Measurements from ENCODE around the gene SERPINA4. TPM values are rescaled to one million over a fixed set of nuclear protein-coding genes. Genes with fewer than 3 reads are reported as not detected.

Gene SERPINA4
- total RNA-seq, 4 donors from 2014 or later = not detected

DNA sequence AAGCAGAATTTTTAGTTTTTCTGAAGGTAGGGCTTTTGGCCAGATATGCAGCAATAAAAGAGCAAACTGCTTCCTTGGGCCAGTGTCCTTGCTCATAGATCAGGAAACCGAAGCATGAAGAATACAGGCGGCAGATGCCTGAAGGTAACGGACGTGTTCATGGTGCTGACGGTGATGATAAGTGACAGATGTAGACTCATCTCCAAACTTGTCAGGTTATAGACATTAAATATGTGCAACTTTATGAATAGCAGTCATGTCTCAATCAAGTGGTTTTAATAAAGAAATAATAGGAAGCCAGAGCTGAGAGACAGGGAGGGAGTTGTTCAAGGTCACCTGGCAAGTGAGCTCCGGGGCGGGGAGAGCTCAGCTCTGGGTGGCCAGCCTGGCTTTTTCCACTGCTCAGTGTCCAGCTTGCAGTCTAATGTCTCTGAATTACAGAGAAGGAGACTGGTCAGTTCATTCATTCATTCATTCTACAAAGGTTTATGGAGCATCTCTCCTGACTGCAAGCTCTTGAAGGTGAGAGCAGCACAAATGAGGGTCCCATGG is 21.0 kb downstream of the SERPINA4 start:
- no peak for DNase-seq
- H3K4me1 ChIP-seq = no peaks in the 10 kb centered on the region
- no peak overlapping the region for H3K27ac ChIP-seq
- no peaks in the 10 kb centered on the region for H3K36me3 ChIP-seq
- TF ChIP-seq POLR2A (IDR thresholded peaks at IDR 0.05) (no peak), EP300 (IDR thresholded peaks at IDR 0.05; ENCODE audit: low read depth) (no peak), POLR2AphosphoS5 (IDR thresholded peaks at IDR 0.05) (no peak)
- TF ChIP-seq, protein P1, sequence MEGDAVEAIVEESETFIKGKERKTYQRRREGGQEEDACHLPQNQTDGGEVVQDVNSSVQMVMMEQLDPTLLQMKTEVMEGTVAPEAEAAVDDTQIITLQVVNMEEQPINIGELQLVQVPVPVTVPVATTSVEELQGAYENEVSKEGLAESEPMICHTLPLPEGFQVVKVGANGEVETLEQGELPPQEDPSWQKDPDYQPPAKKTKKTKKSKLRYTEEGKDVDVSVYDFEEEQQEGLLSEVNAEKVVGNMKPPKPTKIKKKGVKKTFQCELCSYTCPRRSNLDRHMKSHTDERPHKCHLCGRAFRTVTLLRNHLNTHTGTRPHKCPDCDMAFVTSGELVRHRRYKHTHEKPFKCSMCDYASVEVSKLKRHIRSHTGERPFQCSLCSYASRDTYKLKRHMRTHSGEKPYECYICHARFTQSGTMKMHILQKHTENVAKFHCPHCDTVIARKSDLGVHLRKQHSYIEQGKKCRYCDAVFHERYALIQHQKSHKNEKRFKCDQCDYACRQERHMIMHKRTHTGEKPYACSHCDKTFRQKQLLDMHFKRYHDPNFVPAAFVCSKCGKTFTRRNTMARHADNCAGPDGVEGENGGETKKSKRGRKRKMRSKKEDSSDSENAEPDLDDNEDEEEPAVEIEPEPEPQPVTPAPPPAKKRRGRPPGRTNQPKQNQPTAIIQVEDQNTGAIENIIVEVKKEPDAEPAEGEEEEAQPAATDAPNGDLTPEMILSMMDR (IDR thresholded peaks at IDR 0.05) = no peak
- in situ Hi-C loops (cut with MboI; ENCODE audit: low pct_ligation_motif_present in 1 of 4, low pct_unique_long_range_greater_than_20kb in 1 of 4, low sequenced_read_pairs in 3 of 4) = no loop called here
- no peak overlapping the region for H3K4me3 ChIP-seq
- H3K27me3 ChIP-seq = no peaks in the 10 kb centered on the region
- WGBS, 2 donors (ENCODE audit: low coverage in 1 of 2) = 83% methylated on average over 5 to 7 of the region's 7 CpGs
- no peaks in the 10 kb centered on the region for H3K9me3 ChIP-seq
- intact Hi-C loops (cut with DNase I; ENCODE audit: low total_unique reads) = no loop called here

DNA sequence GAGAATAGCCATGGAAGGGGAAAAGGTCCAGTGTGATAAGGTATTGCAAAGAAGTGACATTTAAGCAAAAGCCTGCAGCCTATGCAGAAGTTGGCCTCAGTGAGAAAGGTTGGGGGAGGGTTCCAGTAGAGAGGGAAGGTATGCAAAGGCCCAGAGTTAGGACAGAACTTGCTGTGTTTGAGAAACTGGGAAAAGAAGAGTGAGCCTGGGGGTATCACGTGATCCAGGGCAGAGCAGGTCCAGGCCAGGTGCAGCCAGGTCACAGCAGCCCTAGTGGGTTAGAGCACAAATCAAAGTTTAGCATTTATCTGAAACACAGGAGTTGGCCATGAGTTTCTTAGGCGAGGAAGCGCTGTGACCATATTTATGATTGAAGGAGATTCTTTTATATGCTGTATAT is 21.6 kb downstream of the SERPINA4 start:
- no peak for TF ChIP-seq POLR2A (IDR thresholded peaks at IDR 0.05)
- no peak for TF ChIP-seq POLR2AphosphoS5 (IDR thresholded peaks at IDR 0.05)
- TF ChIP-seq, protein P1 (IDR thresholded peaks at IDR 0.05) = no peak
- TF ChIP-seq EP300 (IDR thresholded peaks at IDR 0.05; ENCODE audit: low read depth) = no peak
- no peaks in the 10 kb centered on the region for H3K27me3 ChIP-seq
- no peaks in the 10 kb centered on the region for H3K36me3 ChIP-seq
- WGBS, 2 donors (ENCODE audit: low coverage in 1 of 2) = 98% methylated on average over 3 of the region's 3 CpGs; no CpG with 5 or more reads in 1 of the 2 donors
- in situ Hi-C loops (cut with MboI; ENCODE audit: low pct_ligation_motif_present in 1 of 4, low pct_unique_long_range_greater_than_20kb in 1 of 4, low sequenced_read_pairs in 3 of 4) = no loop called here
- no peak for DNase-seq
- no peaks in the 10 kb centered on the region for H3K4me1 ChIP-seq
- intact Hi-C loops (cut with DNase I; ENCODE audit: low total_unique reads) = no loop called here
- H3K27ac ChIP-seq = no peak overlapping the region
- H3K4me3 ChIP-seq = no peak overlapping the region
- no peaks in the 10 kb centered on the region for H3K9me3 ChIP-seq

DNA sequence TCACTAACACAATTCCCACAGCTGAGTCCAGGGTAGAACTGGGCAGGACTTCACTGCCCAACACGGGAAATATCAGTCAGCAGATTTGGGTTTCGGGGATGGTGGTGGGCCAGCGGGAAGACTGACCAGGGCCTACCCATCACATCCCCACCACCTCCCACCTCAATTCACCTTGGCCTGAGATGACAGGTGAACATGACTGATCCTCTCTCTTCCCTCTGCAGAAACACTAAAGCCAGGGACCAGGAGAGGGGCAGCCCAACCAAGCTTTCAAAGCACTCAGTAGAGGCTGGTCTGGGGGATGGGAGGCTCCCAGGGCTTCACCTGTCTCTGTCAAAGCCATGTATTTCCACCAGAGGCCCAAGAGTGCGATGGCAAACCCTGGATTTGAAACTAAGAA is 22.3 kb downstream of the SERPINA4 start:
- Histone ChIP-seq H3K9me3 (no peaks in the 10 kb centered on the region), H3K36me3 (no peaks in the 10 kb centered on the region), H3K27ac (no peak overlapping the region), H3K4me3 (no peak overlapping the region), H3K4me1 (no peaks in the 10 kb centered on the region), H3K27me3 (no peaks in the 10 kb centered on the region)
- no peak for DNase-seq
- intact Hi-C loops (cut with DNase I; ENCODE audit: low total_unique reads) (no loop called here), in situ Hi-C loops (cut with MboI; ENCODE audit: low pct_ligation_motif_present in 1 of 4, low pct_unique_long_range_greater_than_20kb in 1 of 4, low sequenced_read_pairs in 3 of 4) (no loop called here)
- TF ChIP-seq EP300 (IDR thresholded peaks at IDR 0.05; ENCODE audit: low read depth) (no peak), POLR2AphosphoS5 (IDR thresholded peaks at IDR 0.05) (no peak), POLR2A (IDR thresholded peaks at IDR 0.05) (no peak)
- TF ChIP-seq, protein P1 (IDR thresholded peaks at IDR 0.05) = no peak
- 83 to 92% methylated on average over 1 to 4 of the region's 4 CpGs for WGBS, 2 donors (ENCODE audit: low coverage in 1 of 2)

DNA sequence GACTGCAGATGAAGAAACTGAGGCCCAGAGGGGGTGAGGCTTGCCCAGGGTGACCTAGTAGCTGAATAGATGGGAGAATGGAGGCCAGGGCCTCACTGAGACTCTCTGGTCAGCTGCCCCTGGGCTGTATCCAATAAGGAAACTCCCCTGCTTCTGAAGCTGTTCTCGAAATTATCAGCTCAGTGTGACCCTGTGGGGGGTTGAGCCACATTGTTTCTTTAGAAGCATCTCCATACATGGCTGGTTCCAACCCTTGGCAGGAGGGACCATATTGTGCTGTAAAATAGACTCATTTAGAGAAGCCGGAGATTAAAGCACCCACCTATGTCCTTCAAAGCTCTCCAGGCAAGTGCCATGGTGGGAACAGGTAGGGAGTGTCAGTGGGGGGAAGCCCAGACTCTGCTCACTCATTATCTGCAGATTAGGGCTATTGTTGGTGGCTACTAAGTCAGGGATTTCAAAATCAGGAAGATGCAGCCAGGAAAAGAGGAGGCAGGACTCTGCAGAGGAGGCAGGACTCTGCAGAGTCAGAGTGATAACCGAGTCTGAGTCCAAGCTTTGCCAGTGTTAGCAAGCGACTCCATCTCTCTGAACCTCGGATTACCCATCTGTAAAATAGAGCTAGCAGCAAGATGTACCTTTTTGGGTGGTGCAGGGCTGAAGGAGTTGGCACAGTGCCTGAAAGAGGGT is 23.5 kb downstream of the SERPINA4 start:
- intact Hi-C loops (cut with DNase I; ENCODE audit: low total_unique reads) = no loop called here
- Histone ChIP-seq H3K36me3 (no peaks in the 10 kb centered on the region), H3K4me3 (no peak overlapping the region), H3K27ac (no peak overlapping the region), H3K27me3 (no peaks in the 10 kb centered on the region), H3K9me3 (no peaks in the 10 kb centered on the region), H3K4me1 (no peaks in the 10 kb centered on the region)
- no peak for TF ChIP-seq POLR2A (IDR thresholded peaks at IDR 0.05)
- no peak for TF ChIP-seq POLR2AphosphoS5 (IDR thresholded peaks at IDR 0.05)
- no peak for TF ChIP-seq EP300 (IDR thresholded peaks at IDR 0.05; ENCODE audit: low read depth)
- TF ChIP-seq, protein P1 (IDR thresholded peaks at IDR 0.05) = no peak
- in situ Hi-C loops (cut with MboI; ENCODE audit: low pct_ligation_motif_present in 1 of 4, low pct_unique_long_range_greater_than_20kb in 1 of 4, low sequenced_read_pairs in 3 of 4) = no loop called here
- 71 to 80% methylated on average over 1 to 5 of the region's 5 CpGs for WGBS, 2 donors (ENCODE audit: low coverage in 1 of 2)
- DNase-seq = no peak

All from transverse colon (tissue), 4 donors.